ENCODE data around the gene INPP5E. TPM values are rescaled to one million over a fixed set of nuclear protein-coding genes. Genes with fewer than 3 reads are reported as not detected.

Gene INPP5E
- total RNA-seq, 1 donor from 2014 or later: 16.7 TPM

- no peak for TF ChIP-seq CTCF (IDR thresholded peaks at IDR 0.05)
- H3K27me3 Mint-ChIP-seq (ENCODE audit: unreplicated experiment): no peaks in the 10 kb centered on the region
- DNase-seq (ENCODE audit: extremely low spot score, unreplicated experiment): no peak
- H3K27ac Mint-ChIP-seq (ENCODE audit: unreplicated experiment): no peak overlapping the region
- no peaks in the 10 kb centered on the region for H3K9me3 Mint-ChIP-seq (ENCODE audit: unreplicated experiment)
- peaks cover 40% of the 10 kb centered on the region for H3K36me3 Mint-ChIP-seq (ENCODE audit: unreplicated experiment)
- no peak overlapping the region for H3K4me3 Mint-ChIP-seq (ENCODE audit: unreplicated experiment)
- H3K4me1 Mint-ChIP-seq (ENCODE audit: unreplicated experiment): peaks cover 26% of the 10 kb centered on the region
These were observed 1.6 kb upstream of the INPP5E start for GRCh38 chr9:136441191-136441680.

DNA sequence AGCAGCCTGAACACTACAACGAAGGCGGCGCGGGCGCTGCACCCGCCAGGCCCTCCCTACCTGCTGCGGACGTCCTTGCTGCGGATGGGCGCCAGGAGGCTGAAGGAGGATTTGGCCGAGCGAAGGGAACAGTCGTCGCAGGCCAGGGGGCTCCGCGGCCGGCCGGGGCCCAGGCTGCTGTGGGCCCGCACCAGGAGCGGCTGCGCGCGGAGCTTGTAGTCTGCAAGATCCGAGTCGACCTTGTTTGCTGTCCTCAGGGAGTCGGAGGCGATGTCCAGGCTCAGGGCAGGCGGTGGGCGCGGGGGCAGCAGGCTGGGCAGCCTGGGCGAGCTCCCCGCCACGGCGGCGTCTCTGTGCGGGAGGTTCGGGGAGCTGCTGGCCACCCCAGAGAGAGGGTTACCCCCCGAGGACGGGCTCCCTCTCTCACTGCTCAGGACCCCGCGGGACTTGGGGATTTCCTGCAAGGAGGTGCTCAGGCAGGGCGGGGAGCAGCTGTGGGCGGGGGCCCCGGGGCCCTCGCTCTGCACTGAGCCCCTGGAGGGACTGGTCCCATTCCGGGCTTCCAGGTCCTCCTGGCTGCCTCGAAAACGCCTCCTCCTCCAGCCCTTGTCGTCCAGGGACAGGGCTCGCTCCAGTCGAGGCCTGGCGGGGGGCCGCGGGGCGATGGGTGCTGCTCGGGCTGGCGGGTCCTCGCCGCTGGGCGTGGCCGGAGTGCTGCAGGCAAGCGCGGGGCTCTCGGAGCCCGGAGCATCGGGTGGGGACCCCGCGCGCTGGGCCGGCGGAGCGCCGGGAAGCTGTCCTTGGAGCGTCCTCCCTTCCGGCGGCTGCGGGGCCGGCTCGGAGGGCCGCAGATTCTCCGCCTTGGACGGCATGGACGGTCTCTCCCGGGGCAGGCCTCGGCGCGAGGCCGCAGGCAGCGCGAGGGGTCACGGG, 831 bp downstream of the INPP5E start:
- Mint-ChIP-seq H3K36me3 (ENCODE audit: unreplicated experiment) (peaks cover 29% of the 10 kb centered on the region), H3K9me3 (ENCODE audit: unreplicated experiment) (no peaks in the 10 kb centered on the region), H3K27me3 (ENCODE audit: unreplicated experiment) (no peaks in the 10 kb centered on the region), H3K4me3 (ENCODE audit: unreplicated experiment) (peak overlapping the region; percentile 84), H3K4me1 (ENCODE audit: unreplicated experiment) (peaks cover 26% of the 10 kb centered on the region), H3K27ac (ENCODE audit: unreplicated experiment) (no peak overlapping the region)
- no peak for DNase-seq (ENCODE audit: extremely low spot score, unreplicated experiment)
- TF ChIP-seq CTCF (IDR thresholded peaks at IDR 0.05): no peak

DNA sequence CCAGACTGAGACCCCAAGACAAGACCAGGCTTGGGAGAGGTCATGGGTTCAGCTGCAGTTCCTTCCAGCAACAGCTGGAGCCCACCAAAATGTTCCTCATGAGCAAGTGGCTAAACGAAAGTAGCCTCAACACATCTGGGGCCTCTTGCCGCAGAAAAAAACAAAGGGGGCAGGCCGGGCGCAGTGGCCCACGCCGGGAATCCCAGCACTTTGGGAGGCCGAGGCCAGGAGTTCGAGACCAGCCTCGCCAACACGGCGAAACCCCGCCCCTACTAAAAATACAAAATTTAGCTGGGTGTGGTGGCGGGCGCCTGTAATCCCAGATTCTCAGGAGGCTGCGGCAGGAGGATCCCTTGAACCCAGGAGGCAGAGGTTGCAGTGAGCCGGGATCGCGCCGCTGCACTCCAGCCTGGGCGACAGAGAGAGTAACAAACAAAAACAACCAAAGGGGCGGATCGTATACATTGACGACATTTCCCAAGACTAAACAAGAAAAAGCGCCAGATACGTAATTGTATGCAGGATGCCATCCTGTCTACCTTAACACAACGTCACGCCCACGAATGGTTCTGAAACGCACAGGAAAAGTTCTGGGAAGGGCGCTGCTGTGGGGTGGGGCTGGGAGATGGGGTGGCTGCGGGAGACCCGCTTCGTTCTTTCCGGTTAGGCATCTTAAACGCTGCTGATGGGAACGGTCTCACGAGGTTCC, 1.7 kb downstream of the INPP5E start:
- TF ChIP-seq CTCF (IDR thresholded peaks at IDR 0.05): no peak
- Mint-ChIP-seq H3K4me1 (ENCODE audit: unreplicated experiment) (peaks cover 26% of the 10 kb centered on the region), H3K4me3 (ENCODE audit: unreplicated experiment) (peak overlapping the region; percentile 84), H3K27me3 (ENCODE audit: unreplicated experiment) (no peaks in the 10 kb centered on the region), H3K9me3 (ENCODE audit: unreplicated experiment) (no peaks in the 10 kb centered on the region), H3K36me3 (ENCODE audit: unreplicated experiment) (peaks cover 25% of the 10 kb centered on the region), H3K27ac (ENCODE audit: unreplicated experiment) (no peak overlapping the region)
- no peak for DNase-seq (ENCODE audit: extremely low spot score, unreplicated experiment)

DNA sequence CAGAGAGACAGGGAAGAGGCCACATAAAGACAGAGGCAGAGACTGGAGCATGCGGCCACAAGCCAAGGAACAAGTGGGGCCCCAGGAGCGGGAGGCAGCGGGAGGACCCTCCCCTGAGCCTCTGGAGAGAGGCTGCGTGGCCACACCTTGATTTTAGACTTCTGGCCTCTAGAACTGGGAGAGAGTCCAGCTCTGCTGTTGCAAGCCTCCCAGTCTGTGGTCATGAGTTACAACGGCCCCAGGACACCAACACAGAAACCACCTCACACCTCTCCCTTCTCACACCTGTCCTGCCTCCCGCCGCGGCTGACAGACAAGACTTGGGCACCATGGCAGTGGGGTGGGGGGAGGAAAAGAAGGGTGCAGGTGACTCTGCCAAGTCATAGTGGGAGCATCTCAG, 2.2 kb downstream of the INPP5E start:
- H3K4me3 Mint-ChIP-seq (ENCODE audit: unreplicated experiment): peak overlapping the region; percentile 84
- H3K36me3 Mint-ChIP-seq (ENCODE audit: unreplicated experiment): peaks cover 20% of the 10 kb centered on the region
- H3K27me3 Mint-ChIP-seq (ENCODE audit: unreplicated experiment): no peaks in the 10 kb centered on the region
- peaks cover 26% of the 10 kb centered on the region for H3K4me1 Mint-ChIP-seq (ENCODE audit: unreplicated experiment)
- no peak for TF ChIP-seq CTCF (IDR thresholded peaks at IDR 0.05)
- DNase-seq (ENCODE audit: extremely low spot score, unreplicated experiment): no peak
- H3K9me3 Mint-ChIP-seq (ENCODE audit: unreplicated experiment): no peaks in the 10 kb centered on the region
- H3K27ac Mint-ChIP-seq (ENCODE audit: unreplicated experiment): peak overlapping the region; percentile 31
